Gastrocnemius medialis (tissue), 4 donors: ENCODE results near the gene ARHGEF5. TPM values are rescaled to one million over a fixed set of nuclear protein-coding genes. Genes with fewer than 3 reads are reported as not detected.
"Not testable (repeated sequence)": the region's sequence is repeated elsewhere in the genome, so short reads cannot be mapped to it uniquely, and the experiment has no call there.

ENCODE experiments used
- ATAC-seq, 2 donors: fragments of 150-250 bp; one replicate each; pipeline ENCODE4 v1.9.1; 2016
- DNase-seq, 2 donors: peaks; one replicate each; pipeline ENCODE4 v3.0.0-alpha.2; 2019
- H3K27ac ChIP-seq, 4 donors: fragments of 200-600 bp; sonication (generic); 1 replicate in 1 of 4; 2 replicates in 3 of 4; pipeline ENCODE4 v1.5.1; 2016 to 2018; ENCODE audit warnings: mild to moderate bottlenecking in 2 of 4, moderate library complexity in 1 of 4
- H3K27me3 ChIP-seq, 3 donors: fragments of 200-600 bp; sonication (generic) in 2 of 3; 1 replicate in 1 of 3; 2 replicates in 2 of 3; pipeline versions ENCODE4 v1.5.1 to v1.6.0; 2016 to 2019; ENCODE audit warnings: mild to moderate bottlenecking in 1 of 3, moderate library complexity in 1 of 3
- H3K36me3 ChIP-seq, 2 donors: fragments of 200-600 bp; sonication (generic) in 1 of 2; one replicate each; pipeline ENCODE4 v1.5.1; 2017 to 2018
- H3K4me1 ChIP-seq, 2 donors: fragments of 200-600 bp; sonication (generic) in 1 of 2; one replicate each; pipeline ENCODE4 v1.5.1; 2016 to 2017; ENCODE audit warnings: mild to moderate bottlenecking in 2 of 2
- H3K4me3 ChIP-seq, 4 donors: fragments of 200-600 bp; sonication (generic) in 3 of 4; 1 replicate in 1 of 4; 2 replicates in 3 of 4; pipeline ENCODE4 v1.5.1; 2016 to 2019; ENCODE audit warnings: mild to moderate bottlenecking in 2 of 4
- H3K9me3 ChIP-seq, 3 donors: fragments of 200-600 bp; sonication (generic) in 2 of 3; 1 replicate in 1 of 3; 2 replicates in 2 of 3; pipeline ENCODE4 v1.5.1; 2016 to 2019
- in situ Hi-C, 4 donors: fragments of 200-750 bp; cut with MboI; loops; one replicate each; pipeline versions ENCODE4 v1.15.0 to v1.8.0; 2017; ENCODE audit warnings: low sequenced_read_pairs in 4 of 4
- intact Hi-C: fragments of 100-400 bp; cut with DNase I; formaldehyde crosslinking; loops from one replicate; pipeline ENCODE4 v1.15.1; 2023; ENCODE audit warnings: low total_unique reads
- total RNA-seq, 4 donors: library from RNA; depleted of rRNA; stranded (reverse); fragments of >200 nt; gene quantifications; one replicate each; pipeline versions ENCODE4 v1.1.0 to v1.2.3, GENCODE V29; 2016

ARHGEF5 gene
- under 1 TPM; 0.15 to 0.69 (median 0.53) TPM for total RNA-seq

DNA sequence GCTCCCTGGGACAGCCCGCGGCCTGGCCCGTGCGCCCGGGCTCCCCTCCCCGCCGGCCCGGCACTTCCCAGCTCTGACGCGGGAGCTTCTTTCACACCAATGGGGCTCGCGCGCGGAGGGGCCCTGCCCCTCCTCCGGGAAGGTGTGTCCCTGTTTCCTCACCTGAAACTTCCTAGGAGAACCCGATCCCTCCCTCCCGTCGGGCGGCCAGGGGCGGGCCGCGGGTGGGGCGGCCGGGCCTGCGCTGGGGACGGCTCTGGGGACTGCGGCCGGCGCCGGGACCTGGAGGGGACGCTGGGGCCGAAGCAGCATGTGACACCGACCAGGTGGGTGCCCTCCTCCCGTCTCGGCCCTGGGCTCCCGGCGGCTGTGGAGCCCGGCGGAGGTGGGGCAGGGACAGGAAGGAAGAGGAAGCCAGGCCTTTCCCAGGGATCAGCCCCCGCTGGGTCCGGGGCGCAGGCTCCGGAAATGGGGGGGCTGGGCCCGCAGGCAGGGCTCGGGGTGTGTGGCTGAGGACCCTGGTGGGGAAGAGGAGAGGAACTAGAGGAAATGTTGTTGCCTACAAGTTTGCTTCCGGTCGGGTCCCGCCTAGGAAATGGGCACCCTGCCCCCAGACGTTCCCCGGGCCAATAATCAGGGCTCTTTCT, at the start of gene ARHGEF5:
TSS of gene ARHGEF5 (plus strand) at position 227 of the 647 bp plus-strand sequence. CDS start 7,268 bp downstream, outside the sequence.
- H3K4me1 ChIP-seq, H3K9me3 ChIP-seq, in situ Hi-C loops, H3K36me3 ChIP-seq, H3K27me3 ChIP-seq, H3K27ac ChIP-seq, intact Hi-C loops, H3K4me3 ChIP-seq, DNase-seq: not testable (repeated sequence)
- peak; percentile 46 to 55 for ATAC-seq

GRCh38 chr7:144309702-144310101, 45.5 kb upstream of the ARHGEF5 start:
- H3K36me3 ChIP-seq, in situ Hi-C loops, ATAC-seq, H3K27ac ChIP-seq, DNase-seq, H3K4me3 ChIP-seq, intact Hi-C loops, H3K27me3 ChIP-seq, H3K4me1 ChIP-seq, H3K9me3 ChIP-seq: not testable (repeated sequence)

DNA sequence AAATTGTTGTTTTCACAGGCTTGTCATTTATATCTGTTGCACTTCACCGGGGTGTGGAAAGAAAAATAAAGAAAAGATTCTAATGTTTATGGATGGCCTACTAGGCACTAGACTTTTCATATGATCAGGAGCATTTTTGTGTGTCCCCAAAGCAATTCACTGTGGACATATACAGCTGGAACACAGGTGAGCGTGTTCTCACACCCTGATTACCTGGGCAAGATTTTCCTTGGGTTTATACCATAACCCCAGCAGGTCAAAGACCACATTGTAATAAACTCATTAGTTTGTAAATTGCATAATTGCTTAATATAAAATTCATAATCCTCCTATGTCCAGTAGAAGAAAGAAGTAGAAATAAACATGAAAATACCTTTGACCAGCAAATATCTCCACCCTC, 44.0 kb upstream of the ARHGEF5 start:
- ATAC-seq, H3K36me3 ChIP-seq, in situ Hi-C loops, H3K27me3 ChIP-seq, intact Hi-C loops, H3K4me3 ChIP-seq, H3K27ac ChIP-seq, H3K9me3 ChIP-seq, DNase-seq, H3K4me1 ChIP-seq: not testable (repeated sequence)

GRCh38 chr7:144311872-144312469, 43.2 kb upstream of the ARHGEF5 start, which contains the start of gene OR2A1:
Gene OR2A1 (plus strand): TSS chr7:144312419. CDS start chr7:144318125, 5,706 bp downstream.
- DNase-seq, in situ Hi-C loops, H3K4me3 ChIP-seq, H3K9me3 ChIP-seq, H3K27me3 ChIP-seq, H3K36me3 ChIP-seq, H3K4me1 ChIP-seq, H3K27ac ChIP-seq, ATAC-seq, intact Hi-C loops: not testable (repeated sequence)

GRCh38 chr7:144317537-144317936, 37.7 kb upstream of the ARHGEF5 start:
- H3K36me3 ChIP-seq, H3K9me3 ChIP-seq, H3K27me3 ChIP-seq, in situ Hi-C loops, intact Hi-C loops, DNase-seq, H3K4me1 ChIP-seq, ATAC-seq, H3K27ac ChIP-seq, H3K4me3 ChIP-seq: not testable (repeated sequence)

GRCh38 chr7:144319547-144319946, 35.7 kb upstream of the ARHGEF5 start:
- in situ Hi-C loops, ATAC-seq: not testable (repeated sequence)

DNA sequence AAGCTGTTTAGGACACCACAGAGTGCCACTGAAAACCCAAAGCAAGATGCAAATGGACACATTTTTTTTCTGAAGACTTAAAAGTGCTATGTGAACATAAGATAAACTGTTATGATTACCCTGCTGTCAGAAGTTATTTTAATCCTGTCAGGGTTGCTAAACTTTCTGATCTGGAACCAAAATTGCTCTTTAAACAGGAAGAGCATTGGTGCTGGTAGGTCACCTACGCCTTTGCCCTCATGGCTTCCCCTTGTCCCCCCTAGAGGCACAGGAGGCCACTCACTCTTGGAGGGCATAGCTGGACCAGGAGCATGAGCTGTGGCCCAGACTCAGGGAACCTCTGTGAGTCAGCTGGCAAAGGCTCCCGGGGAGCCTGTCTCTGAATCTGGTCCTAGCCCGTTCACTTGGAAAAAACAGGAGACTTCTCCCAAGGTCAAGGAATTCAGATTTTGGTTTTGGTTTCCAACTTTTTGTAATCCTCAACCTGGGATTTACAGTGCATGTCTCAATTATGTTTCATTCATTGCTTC, 33.5 kb upstream of the ARHGEF5 start:
- DNase-seq, H3K4me1 ChIP-seq, ATAC-seq, H3K9me3 ChIP-seq, H3K27me3 ChIP-seq, in situ Hi-C loops, H3K27ac ChIP-seq, H3K36me3 ChIP-seq, intact Hi-C loops, H3K4me3 ChIP-seq: not testable (repeated sequence)

More at GRCh38 chr7:144319547-144319946, 35.7 kb upstream of the ARHGEF5 start:
- H3K27ac ChIP-seq, intact Hi-C loops, H3K4me3 ChIP-seq, H3K36me3 ChIP-seq, H3K27me3 ChIP-seq, H3K9me3 ChIP-seq, DNase-seq, H3K4me1 ChIP-seq: not testable (repeated sequence)

GRCh38 chr7:144323359-144323758, 31.8 kb upstream of the ARHGEF5 start:
- not testable (repeated sequence) for DNase-seq, H3K36me3 ChIP-seq

GRCh38 chr7:144325868-144326267, 29.3 kb upstream of the ARHGEF5 start:
- ATAC-seq, H3K4me1 ChIP-seq, intact Hi-C loops, H3K27me3 ChIP-seq, H3K27ac ChIP-seq, DNase-seq, in situ Hi-C loops, H3K9me3 ChIP-seq, H3K36me3 ChIP-seq, H3K4me3 ChIP-seq: not testable (repeated sequence)

More at GRCh38 chr7:144323359-144323758, 31.8 kb upstream of the ARHGEF5 start:
- in situ Hi-C loops, intact Hi-C loops, H3K27ac ChIP-seq, H3K9me3 ChIP-seq, ATAC-seq, H3K4me3 ChIP-seq, H3K27me3 ChIP-seq, H3K4me1 ChIP-seq: not testable (repeated sequence)

GRCh38 chr7:144330044-144330443, 25.2 kb upstream of the ARHGEF5 start:
- H3K27ac ChIP-seq, H3K27me3 ChIP-seq, ATAC-seq, H3K9me3 ChIP-seq, H3K4me1 ChIP-seq, H3K36me3 ChIP-seq, intact Hi-C loops, DNase-seq, H3K4me3 ChIP-seq, in situ Hi-C loops: not testable (repeated sequence)

- H3K27me3 ChIP-seq, H3K9me3 ChIP-seq, in situ Hi-C loops, DNase-seq, H3K4me1 ChIP-seq, H3K36me3 ChIP-seq, H3K27ac ChIP-seq, ATAC-seq, H3K4me3 ChIP-seq, intact Hi-C loops: not testable (repeated sequence)
Measured at GRCh38 chr7:144331221-144331995, 23.8 kb upstream of the ARHGEF5 start.
